ENCODE data around the gene IMMP2L.

DNA sequence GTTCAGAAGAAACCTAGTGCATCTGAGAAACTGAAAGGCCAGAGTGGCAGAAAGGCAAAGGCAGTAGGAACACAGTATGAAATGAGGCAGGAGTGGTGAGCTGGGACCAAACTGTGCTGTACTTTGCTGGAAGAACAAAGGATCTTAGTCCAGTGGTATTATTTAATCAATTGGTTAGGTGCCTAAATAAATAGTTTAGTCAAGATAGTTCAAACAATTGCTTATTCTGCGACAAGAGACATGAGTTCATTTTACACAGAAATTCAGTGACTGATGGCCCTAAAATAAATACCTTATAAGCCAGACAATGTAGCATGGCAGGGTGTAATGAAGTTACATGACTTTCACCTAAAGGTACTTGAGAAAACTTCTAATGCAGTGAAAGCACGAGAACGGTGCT is 653.2 kb downstream of the IMMP2L start:
- no peak for TF ChIP-seq POLR2A (IDR thresholded peaks at IDR 0.05)
- TF ChIP-seq, protein P1, sequence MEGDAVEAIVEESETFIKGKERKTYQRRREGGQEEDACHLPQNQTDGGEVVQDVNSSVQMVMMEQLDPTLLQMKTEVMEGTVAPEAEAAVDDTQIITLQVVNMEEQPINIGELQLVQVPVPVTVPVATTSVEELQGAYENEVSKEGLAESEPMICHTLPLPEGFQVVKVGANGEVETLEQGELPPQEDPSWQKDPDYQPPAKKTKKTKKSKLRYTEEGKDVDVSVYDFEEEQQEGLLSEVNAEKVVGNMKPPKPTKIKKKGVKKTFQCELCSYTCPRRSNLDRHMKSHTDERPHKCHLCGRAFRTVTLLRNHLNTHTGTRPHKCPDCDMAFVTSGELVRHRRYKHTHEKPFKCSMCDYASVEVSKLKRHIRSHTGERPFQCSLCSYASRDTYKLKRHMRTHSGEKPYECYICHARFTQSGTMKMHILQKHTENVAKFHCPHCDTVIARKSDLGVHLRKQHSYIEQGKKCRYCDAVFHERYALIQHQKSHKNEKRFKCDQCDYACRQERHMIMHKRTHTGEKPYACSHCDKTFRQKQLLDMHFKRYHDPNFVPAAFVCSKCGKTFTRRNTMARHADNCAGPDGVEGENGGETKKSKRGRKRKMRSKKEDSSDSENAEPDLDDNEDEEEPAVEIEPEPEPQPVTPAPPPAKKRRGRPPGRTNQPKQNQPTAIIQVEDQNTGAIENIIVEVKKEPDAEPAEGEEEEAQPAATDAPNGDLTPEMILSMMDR (IDR thresholded peaks at IDR 0.05): no peak

All from right lobe of liver (tissue), 4 donors.